Measurements from ENCODE around the gene THTPA. TPM values are rescaled to one million over a fixed set of nuclear protein-coding genes. Genes with fewer than 3 reads are reported as not detected.

The THTPA gene
- polyA plus RNA-seq, 4 donors: 9.7 to 26.7 (median 15.5) TPM

DNA sequence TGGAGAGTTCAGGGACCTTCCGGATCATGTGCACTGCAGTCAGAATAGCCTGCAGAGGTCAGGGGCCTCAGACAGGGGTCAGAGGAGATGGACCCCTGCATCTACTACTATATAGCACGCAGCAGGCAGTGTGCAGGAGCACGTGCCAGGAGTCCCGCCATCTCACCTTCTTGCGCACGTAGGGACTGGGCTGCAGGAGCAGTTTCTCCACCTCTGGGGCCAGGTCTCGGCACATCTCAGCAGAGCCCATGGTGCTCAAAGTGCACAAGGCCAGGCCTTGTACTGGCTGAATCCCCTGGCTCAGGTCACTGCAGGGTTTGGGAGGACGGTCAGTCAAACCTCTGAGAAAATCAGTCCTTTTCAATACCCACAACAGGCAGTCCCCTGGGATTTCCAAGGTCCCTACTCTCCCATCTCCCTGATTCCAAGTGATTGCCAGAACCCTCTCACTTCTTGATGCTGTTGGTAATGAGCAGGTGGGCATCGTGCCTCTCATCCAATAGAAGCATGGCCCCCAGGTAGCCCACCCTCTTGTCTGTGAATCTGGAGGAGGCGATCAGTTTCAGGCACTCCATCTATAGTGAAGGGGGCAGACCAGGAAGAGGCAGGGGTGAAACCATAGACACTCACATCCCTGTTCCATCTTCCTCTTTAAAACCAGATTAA, 10.2 kb downstream of the THTPA start:
- Histone ChIP-seq H3K4me1 (ENCODE audit: control insufficient read depth in 3 of 3, insufficient read depth in 2 of 3, low read depth in 1 of 3, low read length in 2 of 3) (peaks cover 0 to 21% (median 2%) of the 10 kb centered on the region in 3 donors), H3K27ac (ENCODE audit: low read depth in 1 of 3, low read length in 2 of 3) (no peak overlapping the region), H3K9me3 (ENCODE audit: control insufficient read depth in 2 of 2, insufficient read depth in 1 of 2, low read depth in 1 of 2, low read length in 1 of 2) (no peaks in the 10 kb centered on the region), H3K4me3 (ENCODE audit: low read depth in 1 of 3, low read length in 3 of 3) (peak overlapping the region in 1 of 3 donors; percentile 75), H3K27me3 (ENCODE audit: control insufficient read depth in 3 of 3, insufficient read depth in 3 of 3, low read length in 3 of 3) (no peaks in the 10 kb centered on the region), H3K36me3 (ENCODE audit: control insufficient read depth in 3 of 3, insufficient read depth in 2 of 3, low read depth in 1 of 3, low read length in 3 of 3) (peaks cover 0 to 49% (median 4%) of the 10 kb centered on the region in 3 donors)
- DNase-seq: no peak
- no peak for FAIRE-seq
- WGBS, 3 donors: 92 to 94% (median 93%) methylated on average over 10 of the region's 10 CpGs

DNA sequence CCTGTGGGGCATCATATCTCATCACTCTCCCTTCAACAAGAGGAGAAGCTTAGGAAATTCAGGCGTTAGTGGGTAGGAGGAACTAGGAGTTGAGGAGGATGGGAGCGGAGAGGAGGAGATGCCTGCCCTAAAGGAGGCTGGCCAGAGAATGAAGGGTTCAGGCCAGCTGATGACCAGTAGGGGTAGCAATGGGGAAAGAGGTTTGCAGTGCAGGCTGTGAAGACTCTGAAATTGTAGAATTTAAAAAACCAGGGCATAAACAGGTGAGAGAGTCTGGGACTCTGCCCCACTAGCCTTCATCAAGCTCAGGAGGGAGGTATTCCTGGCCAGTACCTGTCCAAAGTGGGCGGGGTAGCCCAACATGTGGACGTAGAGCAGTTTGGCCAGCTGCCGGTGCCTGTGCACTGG, 10.7 kb downstream of the THTPA start:
- DNase-seq (peak in 1 of 2 donors; percentile 39), FAIRE-seq (no peak)
- Histone ChIP-seq H3K9me3 (ENCODE audit: control insufficient read depth in 2 of 2, insufficient read depth in 1 of 2, low read depth in 1 of 2, low read length in 1 of 2) (no peaks in the 10 kb centered on the region), H3K4me1 (ENCODE audit: control insufficient read depth in 3 of 3, insufficient read depth in 2 of 3, low read depth in 1 of 3, low read length in 2 of 3) (peaks cover 0 to 21% (median 2%) of the 10 kb centered on the region in 3 donors), H3K4me3 (ENCODE audit: low read depth in 1 of 3, low read length in 3 of 3) (peak overlapping the region; percentile 55 to 75 (median 73)), H3K27me3 (ENCODE audit: control insufficient read depth in 3 of 3, insufficient read depth in 3 of 3, low read length in 3 of 3) (no peaks in the 10 kb centered on the region), H3K36me3 (ENCODE audit: control insufficient read depth in 3 of 3, insufficient read depth in 2 of 3, low read depth in 1 of 3, low read length in 3 of 3) (peaks cover 0 to 44% (median 0%) of the 10 kb centered on the region in 3 donors), H3K27ac (ENCODE audit: low read depth in 1 of 3, low read length in 2 of 3) (peak overlapping the region; percentile 20 to 91 (median 87))
- 16 to 24% (median 22%) methylated on average over 5 of the region's 5 CpGs for WGBS, 3 donors

DNA sequence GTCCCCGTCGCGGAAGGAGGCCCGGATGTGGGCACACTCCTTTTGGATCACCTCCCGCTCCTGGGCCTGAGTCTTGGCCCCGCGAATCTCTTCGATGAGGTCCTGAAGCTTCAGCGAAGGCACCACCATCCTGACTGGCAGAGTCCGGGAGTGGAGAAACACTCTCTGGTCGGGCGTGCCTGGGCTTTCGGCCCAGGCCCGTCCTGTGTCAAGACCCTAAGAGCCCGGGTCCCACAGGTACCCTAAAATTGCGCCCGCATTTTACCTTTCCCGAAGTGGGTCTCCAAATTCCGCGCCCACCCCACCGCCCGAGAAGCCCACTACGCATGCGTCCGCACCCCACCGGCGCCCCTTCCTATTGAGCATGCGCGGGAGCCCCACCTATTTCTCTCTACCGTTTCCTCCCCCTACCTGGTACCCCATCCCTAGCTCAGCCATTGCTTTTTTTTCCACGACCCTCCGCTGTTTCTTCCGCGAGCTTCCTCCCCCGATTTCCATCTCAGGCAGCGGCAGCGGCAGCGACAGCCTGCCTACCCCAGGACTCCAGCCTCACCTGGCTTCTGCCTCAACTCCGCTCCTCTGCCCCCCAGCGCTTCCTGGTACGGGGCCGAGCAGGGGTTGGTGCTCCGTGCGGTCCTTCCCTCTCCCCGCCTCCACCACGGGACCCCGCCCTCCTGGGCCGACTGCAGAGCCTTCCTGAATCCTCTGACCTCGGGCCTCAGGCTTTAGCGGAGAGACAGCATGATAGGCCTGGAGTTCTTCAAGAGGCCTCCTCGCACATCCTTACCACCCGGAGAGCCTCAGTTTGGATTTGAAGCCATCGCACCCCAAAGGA, 11.3 kb downstream of the THTPA start, which contains the start of gene AP1G2:
Gene AP1G2 (minus strand): TSS at position 606 of the 835 bp plus-strand sequence. CDS start 477 bp downstream, at position 129.
- peaks cover 0 to 2% (median 0%) of the 10 kb centered on the region in 3 donors for H3K27me3 ChIP-seq (ENCODE audit: control insufficient read depth in 3 of 3, insufficient read depth in 3 of 3, low read length in 3 of 3)
- WGBS, 3 donors: 1% methylated on average over 53 of the region's 53 CpGs
- no peaks in the 10 kb centered on the region for H3K9me3 ChIP-seq (ENCODE audit: control insufficient read depth in 2 of 2, insufficient read depth in 1 of 2, low read depth in 1 of 2, low read length in 1 of 2)
- peak within 1 kb of the TSS; percentile 55 to 75 (median 73) for H3K4me3 ChIP-seq (ENCODE audit: low read depth in 1 of 3, low read length in 3 of 3)
- peak; percentile 94 to 97 for DNase-seq
- FAIRE-seq: no peak
- H3K36me3 ChIP-seq (ENCODE audit: control insufficient read depth in 3 of 3, insufficient read depth in 2 of 3, low read depth in 1 of 3, low read length in 3 of 3): peaks cover 0 to 38% (median 0%) of the 10 kb centered on the region in 3 donors
- H3K4me1 ChIP-seq (ENCODE audit: control insufficient read depth in 3 of 3, insufficient read depth in 2 of 3, low read depth in 1 of 3, low read length in 2 of 3): peaks cover 0 to 21% (median 2%) of the 10 kb centered on the region in 3 donors
- H3K27ac ChIP-seq (ENCODE audit: low read depth in 1 of 3, low read length in 2 of 3): peak within 1 kb of the TSS; percentile 64 to 91 (median 87)

DNA sequence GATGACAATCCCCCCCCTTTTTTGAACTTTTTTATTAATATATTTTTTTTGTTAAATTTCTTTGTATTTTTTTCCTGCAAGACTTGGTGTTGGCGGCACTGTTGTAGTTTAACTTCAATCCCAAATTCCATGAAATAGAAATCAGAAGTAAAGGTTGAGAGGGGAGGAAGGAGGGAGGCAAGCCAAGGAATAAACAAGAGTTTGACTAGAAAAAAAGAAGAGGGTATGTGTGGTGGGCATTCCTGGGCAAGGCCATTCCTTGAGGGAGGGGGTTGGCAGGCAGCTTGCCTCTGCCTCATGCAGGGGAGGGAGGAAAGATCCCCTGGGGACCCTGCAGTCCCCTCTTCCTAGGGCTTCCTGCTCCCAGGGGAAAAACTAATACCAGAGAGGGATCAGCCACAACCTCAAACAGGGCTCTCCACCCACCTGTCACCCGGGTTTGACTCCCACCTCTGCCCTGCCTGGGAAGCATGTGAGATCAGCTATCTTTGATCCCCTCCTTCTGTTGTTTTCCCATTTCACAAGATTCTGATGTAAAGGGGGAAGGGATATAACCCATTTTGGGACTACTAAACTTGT, 12.0 kb downstream of the THTPA start:
- peak overlapping the region in 1 of 3 donors; percentile 75 for H3K4me3 ChIP-seq (ENCODE audit: low read depth in 1 of 3, low read length in 3 of 3)
- H3K27ac ChIP-seq (ENCODE audit: low read depth in 1 of 3, low read length in 2 of 3): peak overlapping the region in 1 of 3 donors; percentile 91
- FAIRE-seq: no peak
- peaks cover 0 to 32% (median 0%) of the 10 kb centered on the region in 3 donors for H3K36me3 ChIP-seq (ENCODE audit: control insufficient read depth in 3 of 3, insufficient read depth in 2 of 3, low read depth in 1 of 3, low read length in 3 of 3)
- DNase-seq: no peak
- H3K27me3 ChIP-seq (ENCODE audit: control insufficient read depth in 3 of 3, insufficient read depth in 3 of 3, low read length in 3 of 3): peaks cover 0 to 6% (median 0%) of the 10 kb centered on the region in 3 donors
- no peaks in the 10 kb centered on the region for H3K9me3 ChIP-seq (ENCODE audit: control insufficient read depth in 2 of 2, insufficient read depth in 1 of 2, low read depth in 1 of 2, low read length in 1 of 2)
- peaks cover 0 to 21% (median 2%) of the 10 kb centered on the region in 3 donors for H3K4me1 ChIP-seq (ENCODE audit: control insufficient read depth in 3 of 3, insufficient read depth in 2 of 3, low read depth in 1 of 3, low read length in 2 of 3)
- 67 to 71% (median 69%) methylated on average over 2 of the region's 2 CpGs for WGBS, 3 donors

DNA sequence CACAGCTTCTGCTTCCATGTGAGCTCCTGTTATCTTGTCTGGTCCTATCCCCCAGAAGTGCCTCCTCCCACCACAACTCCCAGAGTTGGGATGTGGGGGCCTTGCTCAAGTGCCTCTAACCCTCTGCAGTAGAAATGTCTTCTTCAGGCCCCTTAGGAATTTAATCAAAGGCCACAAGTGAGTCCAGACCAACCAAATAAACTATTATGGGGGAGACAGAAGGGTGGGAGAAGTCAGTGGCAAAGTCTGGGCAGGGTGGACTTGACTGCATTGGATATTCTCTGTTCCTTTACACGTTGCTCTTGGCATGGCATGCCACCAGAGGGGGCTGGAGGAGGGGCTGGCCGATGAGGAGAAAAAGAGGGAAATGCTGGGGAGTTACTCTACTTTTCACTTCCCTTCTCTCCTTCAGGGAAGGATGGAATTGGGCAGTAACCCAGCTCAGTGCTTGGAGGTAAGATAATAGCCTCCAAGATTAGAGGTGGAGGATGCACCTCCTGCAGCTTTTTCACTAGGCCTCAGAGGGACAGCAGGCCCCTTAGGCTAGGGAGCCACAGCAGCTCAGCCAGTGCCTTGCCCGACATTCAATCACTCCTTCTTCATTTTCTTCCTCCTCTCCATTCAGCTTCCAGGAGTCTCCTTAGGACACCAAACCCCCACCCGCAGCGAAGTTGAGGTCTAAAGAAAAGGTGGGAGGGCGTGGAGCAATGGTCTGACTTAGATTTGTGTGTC, 12.7 kb downstream of the THTPA start:
- no peak for FAIRE-seq
- Histone ChIP-seq H3K4me3 (ENCODE audit: low read depth in 1 of 3, low read length in 3 of 3) (no peak overlapping the region), H3K27ac (ENCODE audit: low read depth in 1 of 3, low read length in 2 of 3) (no peak overlapping the region), H3K9me3 (ENCODE audit: control insufficient read depth in 2 of 2, insufficient read depth in 1 of 2, low read depth in 1 of 2, low read length in 1 of 2) (no peaks in the 10 kb centered on the region), H3K36me3 (ENCODE audit: control insufficient read depth in 3 of 3, insufficient read depth in 2 of 3, low read depth in 1 of 3, low read length in 3 of 3) (peaks cover 0 to 26% (median 0%) of the 10 kb centered on the region in 3 donors), H3K4me1 (ENCODE audit: control insufficient read depth in 3 of 3, insufficient read depth in 2 of 3, low read depth in 1 of 3, low read length in 2 of 3) (peaks cover 0 to 21% (median 2%) of the 10 kb centered on the region in 3 donors), H3K27me3 (ENCODE audit: control insufficient read depth in 3 of 3, insufficient read depth in 3 of 3, low read length in 3 of 3) (peaks cover 0 to 6% (median 0%) of the 10 kb centered on the region in 3 donors)
- no peak for DNase-seq
- WGBS, 3 donors: 64 to 70% (median 67%) methylated on average over 6 of the region's 6 CpGs

DNA sequence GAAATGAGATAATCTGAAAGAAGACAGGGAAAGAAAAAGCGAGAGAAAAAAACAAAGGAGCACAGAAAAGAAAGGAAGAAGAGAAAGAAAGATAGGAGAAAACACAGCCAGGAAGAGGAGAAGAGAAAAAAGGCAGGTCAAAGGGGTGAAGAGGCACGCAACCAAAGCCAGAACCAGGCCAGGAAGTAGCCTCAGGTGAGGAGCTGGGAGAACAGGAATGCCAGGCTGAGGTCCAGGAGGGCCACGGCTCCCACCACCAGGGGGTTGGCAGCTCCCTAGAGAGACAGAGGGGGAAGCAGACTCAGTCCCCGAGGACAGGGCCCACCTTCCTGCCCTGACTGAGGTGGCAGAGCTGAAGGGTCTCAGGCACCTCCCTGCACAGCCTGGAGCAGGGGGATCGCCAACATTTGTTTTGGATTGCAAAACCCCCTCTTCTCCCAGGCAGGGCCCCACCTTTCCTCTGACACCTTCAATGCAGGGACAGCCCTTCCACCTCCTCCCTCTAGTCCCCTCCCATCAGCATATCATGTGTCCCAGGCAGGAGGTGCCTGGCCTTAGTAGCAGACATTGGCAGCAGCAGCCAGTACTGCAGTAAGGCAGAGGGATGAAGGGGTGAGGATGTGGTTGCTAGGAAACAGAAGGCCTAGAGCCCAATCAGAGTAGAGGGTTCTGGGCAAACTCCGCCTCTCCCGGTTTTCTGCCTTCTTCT, 13.5 kb downstream of the THTPA start:
- Histone ChIP-seq H3K36me3 (ENCODE audit: control insufficient read depth in 3 of 3, insufficient read depth in 2 of 3, low read depth in 1 of 3, low read length in 3 of 3) (peaks cover 0 to 18% (median 0%) of the 10 kb centered on the region in 3 donors), H3K27me3 (ENCODE audit: control insufficient read depth in 3 of 3, insufficient read depth in 3 of 3, low read length in 3 of 3) (peaks cover 0 to 11% (median 0%) of the 10 kb centered on the region in 3 donors), H3K4me1 (ENCODE audit: control insufficient read depth in 3 of 3, insufficient read depth in 2 of 3, low read depth in 1 of 3, low read length in 2 of 3) (peaks cover 0 to 21% (median 2%) of the 10 kb centered on the region in 3 donors), H3K4me3 (ENCODE audit: low read depth in 1 of 3, low read length in 3 of 3) (no peak overlapping the region), H3K27ac (ENCODE audit: low read depth in 1 of 3, low read length in 2 of 3) (no peak overlapping the region), H3K9me3 (ENCODE audit: control insufficient read depth in 2 of 2, insufficient read depth in 1 of 2, low read depth in 1 of 2, low read length in 1 of 2) (no peaks in the 10 kb centered on the region)
- FAIRE-seq: no peak
- no peak for DNase-seq
- WGBS, 3 donors: 72 to 79% (median 73%) methylated on average over 6 to 7 of the region's 7 CpGs

DNA sequence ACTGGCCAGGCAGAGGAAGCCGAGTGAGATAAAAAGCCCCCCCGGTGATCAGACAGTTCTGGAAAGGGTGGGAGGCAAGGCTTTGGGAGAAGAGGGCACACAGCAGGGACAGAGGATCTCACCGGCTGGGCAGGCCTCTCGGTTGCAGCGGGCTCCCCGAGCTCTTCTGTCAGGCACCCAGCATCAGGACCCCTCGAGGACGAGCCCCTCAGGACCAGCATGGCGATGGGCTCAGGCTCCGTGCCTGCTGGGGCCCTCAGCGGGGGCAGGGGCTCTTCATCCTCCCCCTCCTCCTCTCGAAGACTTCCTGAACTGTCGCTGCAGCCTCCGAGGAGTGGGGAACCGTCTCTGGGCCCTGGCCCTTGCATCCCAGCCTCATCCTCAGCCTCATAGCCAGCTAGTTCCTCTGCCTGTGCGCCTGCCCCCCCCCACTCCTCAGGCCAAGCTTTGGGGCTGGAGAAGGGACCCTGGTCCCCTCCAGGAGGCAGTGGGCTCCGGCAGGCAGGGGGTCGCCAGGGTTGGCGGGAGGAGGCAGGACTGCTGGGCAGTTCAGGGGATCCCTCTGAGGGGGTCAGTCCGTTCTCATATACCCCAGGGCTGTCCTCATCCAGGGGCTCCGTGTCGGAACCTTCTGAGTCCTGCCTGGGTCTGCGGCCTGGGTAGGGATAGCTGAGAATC, 14.9 kb downstream of the THTPA start:
- Histone ChIP-seq H3K4me3 (ENCODE audit: low read depth in 1 of 3, low read length in 3 of 3) (no peak overlapping the region), H3K27me3 (ENCODE audit: control insufficient read depth in 3 of 3, insufficient read depth in 3 of 3, low read length in 3 of 3) (peaks cover 5 to 22% (median 9%) of the 10 kb centered on the region in 3 donors), H3K4me1 (ENCODE audit: control insufficient read depth in 3 of 3, insufficient read depth in 2 of 3, low read depth in 1 of 3, low read length in 2 of 3) (peaks cover 0 to 21% (median 2%) of the 10 kb centered on the region in 3 donors), H3K9me3 (ENCODE audit: control insufficient read depth in 2 of 2, insufficient read depth in 1 of 2, low read depth in 1 of 2, low read length in 1 of 2) (no peaks in the 10 kb centered on the region), H3K27ac (ENCODE audit: low read depth in 1 of 3, low read length in 2 of 3) (no peak overlapping the region), H3K36me3 (ENCODE audit: control insufficient read depth in 3 of 3, insufficient read depth in 2 of 3, low read depth in 1 of 3, low read length in 3 of 3) (peaks cover 0 to 4% (median 0%) of the 10 kb centered on the region in 3 donors)
- 86 to 88% (median 88%) methylated on average over 22 to 23 of the region's 23 CpGs for WGBS, 3 donors
- DNase-seq (no peak), FAIRE-seq (no peak)

Data from small intestine (tissue), 7 donors.